GM20431 (cell line): Measurements from ENCODE around the gene NSUN4.
"Not testable (repeated sequence)": the region's sequence is repeated elsewhere in the genome, so short reads cannot be mapped to it uniquely, and the experiment has no call there.

ENCODE experiments used
- in situ Hi-C: fragments of 300-500 bp; cut with MseI, MboI; formaldehyde crosslinking; loops from one replicate; pipeline ENCODE4 v1.15.0; 2020; ENCODE audit warnings: low sequenced_read_pairs; ENCODE audit not compliant: unreplicated experiment

NSUN4 gene

GRCh38 chr1:46325285-46326076 is 15.1 kb upstream of the NSUN4 start:
- in situ Hi-C loops = not testable (repeated sequence)

DNA sequence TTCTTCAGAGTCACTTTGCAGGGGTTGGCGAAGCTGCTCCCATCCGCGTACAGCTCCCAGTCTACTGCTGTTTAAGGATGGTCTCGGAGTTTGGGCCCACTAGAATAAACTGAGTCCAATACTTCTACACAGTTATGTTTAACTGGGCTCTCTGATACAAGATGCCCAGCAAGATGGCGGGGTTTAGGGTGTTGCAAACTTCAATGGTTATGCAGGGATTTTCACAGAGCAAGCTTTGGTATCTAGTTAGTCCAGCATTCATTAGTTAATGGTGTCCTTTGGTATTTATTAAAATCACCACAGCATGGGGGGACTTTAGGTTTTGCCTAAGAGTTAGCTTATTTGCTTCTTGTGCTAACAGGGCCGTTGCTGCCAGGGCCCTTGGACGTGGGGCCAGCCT is 12.4 kb upstream of the NSUN4 start:
- in situ Hi-C loops = not testable (repeated sequence)

DNA sequence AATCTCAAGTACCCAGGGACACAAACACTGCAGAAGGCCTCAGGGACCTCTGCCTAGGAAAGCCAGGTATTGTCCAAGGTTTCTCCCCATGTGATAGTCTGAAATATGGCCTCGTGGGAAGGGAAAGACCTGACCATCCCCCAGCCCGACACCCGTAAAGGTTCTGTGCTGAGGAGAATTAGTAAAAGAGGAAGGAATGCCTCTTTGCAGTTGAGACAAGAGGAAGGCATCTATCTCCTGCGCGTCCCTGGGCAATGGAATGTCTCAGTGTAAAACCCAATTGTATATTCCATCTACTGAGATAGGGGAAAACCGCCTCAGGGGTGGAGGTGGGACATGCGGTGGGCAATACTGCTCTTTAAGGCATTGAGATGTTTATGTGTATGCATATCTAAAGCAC is 10.8 kb upstream of the NSUN4 start:
- in situ Hi-C loops = not testable (repeated sequence)

GRCh38 chr1:46330381-46330780 is 10.2 kb upstream of the NSUN4 start:
- in situ Hi-C loops = not testable (repeated sequence)

- in situ Hi-C loops = not testable (repeated sequence)
These were observed 8.6 kb upstream of the NSUN4 start for GRCh38 chr1:46331786-46332540.

DNA sequence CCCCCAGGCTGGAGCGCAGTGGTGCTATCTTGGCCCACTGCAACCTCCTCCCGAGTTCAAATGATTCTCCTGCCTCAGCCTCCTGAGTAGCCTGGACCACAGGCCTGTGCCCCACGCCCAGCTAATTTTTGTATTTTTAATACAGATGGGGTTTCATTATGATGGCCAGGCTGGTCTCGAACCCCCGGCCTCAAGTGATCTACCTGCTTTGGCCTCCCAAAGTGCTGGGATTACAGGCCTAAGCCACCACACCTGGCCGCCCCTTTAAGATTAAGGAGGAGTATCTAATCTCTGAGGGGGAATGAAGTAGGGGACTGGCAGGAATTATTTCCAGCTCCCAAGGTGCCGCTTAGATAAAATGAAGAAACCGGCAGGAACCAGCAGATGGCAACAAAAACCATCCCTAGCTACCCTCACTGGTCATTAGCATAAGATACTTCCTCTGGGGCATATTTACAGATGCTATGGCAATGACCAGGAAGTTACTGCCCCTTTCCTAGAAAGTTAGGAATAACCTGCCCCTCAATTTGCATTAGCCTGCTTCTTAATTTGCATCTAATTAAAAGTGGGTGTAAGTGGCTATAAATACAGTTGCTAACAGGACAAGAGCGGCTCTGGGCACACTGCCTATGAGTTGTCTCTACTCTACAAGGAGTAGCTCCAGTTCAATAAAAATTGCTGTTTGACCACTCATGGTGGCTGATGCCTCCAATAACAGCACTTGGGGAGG is 7.1 kb upstream of the NSUN4 start:
- in situ Hi-C loops = no loop called here

GRCh38 chr1:46334030-46334384 is 6.6 kb upstream of the NSUN4 start:
- in situ Hi-C loops = no loop called here

GRCh38 chr1:46335081-46335480 is 5.5 kb upstream of the NSUN4 start:
- in situ Hi-C loops = no loop called here

DNA sequence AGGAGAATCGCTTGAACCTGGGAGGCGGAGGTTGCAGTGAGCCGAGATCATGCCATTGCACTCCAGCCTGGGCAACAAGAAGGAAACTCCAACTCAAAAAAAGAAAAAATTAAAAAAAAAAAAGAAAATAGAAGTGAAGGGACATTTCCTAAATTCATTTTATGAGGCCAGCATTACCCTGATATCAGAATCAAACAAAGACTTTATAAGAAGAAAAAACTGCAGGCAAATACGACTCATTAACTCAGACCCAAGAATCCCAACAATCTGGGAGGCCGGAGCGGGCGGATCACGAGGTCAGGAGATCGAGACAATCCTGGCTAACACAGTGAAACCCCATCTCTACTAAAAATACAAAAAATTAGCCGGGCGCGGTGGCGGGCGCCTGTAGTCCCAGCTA is 3.2 kb upstream of the NSUN4 start:
- in situ Hi-C loops = not testable (repeated sequence)

DNA sequence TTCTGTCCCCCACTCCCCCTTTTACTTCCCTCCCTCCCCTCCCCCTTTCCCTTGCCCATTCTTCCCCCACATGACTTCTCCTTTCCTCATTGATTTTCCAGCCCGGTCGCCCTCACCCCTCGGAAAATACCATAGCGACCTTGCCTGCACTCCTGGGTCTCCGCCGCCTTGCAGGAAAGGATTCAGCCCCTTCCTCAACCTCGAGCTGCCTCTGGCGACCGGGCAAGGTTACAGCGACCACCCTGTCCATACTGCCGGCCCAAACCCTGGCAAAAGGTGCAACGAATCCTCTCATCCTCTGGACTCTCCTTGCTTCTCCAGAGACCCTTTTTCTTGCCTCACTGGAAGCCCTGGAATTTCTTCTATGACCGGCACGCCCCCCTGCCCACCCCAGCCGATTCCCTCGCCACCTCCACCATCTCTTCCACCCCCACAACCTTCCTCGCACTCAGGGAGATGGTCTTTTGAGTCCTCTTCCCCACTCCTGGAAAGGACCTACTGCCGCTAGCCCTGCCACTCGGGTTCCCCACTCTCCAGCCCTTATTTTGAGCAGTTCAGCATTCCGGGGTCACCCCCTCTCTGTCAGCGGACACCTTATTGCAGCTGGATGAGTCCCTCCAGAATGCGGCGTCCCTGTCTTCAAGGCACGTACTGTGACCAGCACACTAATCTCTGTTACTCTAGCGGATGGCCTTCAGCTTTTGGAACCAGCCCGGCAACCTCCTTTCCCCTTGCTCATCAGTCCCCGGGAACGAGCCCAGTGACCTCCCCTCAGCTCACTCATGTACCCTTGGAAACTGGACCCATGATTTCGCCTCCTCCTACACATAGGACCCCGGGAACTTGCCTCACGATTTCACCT is 846 bp downstream of the NSUN4 start:
- in situ Hi-C loops = no loop called here

GRCh38 chr1:46342084-46342656 is 1.6 kb downstream of the NSUN4 start:
- in situ Hi-C loops = no loop called here

DNA sequence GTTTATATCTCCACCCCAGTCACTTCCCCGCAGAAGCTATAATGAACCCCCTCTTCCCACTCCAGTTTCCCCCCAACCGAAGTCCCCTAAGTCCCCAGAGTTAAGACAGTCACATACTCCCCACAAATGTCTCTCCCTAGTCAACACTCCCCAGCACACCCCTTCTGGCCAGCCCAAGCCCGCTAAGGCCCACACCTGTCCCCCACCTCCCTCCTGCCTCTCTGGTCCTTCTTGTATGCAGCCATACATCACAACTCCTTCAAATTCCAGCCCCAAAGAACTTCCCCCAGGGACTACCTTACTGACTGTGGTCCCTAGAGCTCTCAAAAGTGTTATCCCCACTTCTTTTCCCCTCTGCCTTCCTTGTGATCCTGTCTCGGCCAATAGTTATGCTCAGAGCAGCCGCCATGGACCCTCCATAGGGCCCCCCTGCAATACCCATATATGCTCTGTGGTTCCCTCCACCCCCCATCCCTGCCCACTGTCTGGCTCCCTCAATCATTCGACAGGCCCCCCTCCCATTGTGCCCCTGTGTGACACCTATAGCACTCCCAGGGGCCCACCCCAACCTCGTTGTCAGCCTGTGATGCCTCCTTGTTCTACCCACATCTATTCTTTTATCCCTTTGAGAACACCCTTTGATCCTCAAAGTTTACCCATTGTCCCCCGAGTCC is 2.2 kb downstream of the NSUN4 start:
- in situ Hi-C loops = no loop called here

DNA sequence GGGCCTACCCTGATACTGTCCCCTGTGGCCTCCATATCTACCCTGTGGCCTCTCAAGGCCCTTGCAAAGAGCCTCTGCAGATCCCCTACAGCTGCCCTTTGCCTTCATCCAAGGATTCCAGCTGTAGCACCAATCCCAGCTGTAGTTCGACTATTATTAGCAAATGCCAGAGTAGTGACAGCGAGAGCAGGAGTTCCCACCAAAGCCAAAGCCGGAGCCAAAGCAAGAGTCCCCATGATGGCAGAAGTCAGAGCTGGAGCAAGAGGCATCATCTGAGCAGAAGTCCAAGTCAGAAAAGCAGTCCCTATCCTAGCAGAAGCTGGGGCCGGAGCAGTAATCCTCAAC is 2.7 kb downstream of the NSUN4 start:
- in situ Hi-C loops = no loop called here

DNA sequence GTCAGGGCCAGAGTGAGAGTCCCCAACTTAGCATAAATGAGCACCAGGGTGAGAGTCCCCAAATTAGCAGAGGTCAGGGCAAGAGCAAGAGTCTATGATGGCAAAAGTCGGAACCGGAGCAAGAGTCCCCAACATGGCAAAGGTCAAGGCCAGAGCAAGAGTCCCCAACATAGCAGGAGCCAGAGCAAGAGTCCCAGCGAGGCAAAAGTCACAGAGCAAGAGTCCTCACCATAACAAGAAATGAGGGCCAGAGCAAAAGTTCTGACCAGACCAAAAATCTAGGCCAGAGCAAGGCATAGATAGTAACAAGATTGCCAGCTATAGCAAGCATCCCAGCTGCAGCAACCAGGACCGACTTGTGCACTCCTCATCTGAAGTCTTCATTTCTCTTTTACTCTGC is 3.1 kb downstream of the NSUN4 start:
- in situ Hi-C loops = no loop called here

- in situ Hi-C loops = no loop called here
These were observed 3.9 kb downstream of the NSUN4 start for GRCh38 chr1:46344481-46344880.

GRCh38 chr1:46345281-46345680 is 4.7 kb downstream of the NSUN4 start:
- in situ Hi-C loops = no loop called here

- in situ Hi-C loops = no loop called here
These were observed 11.8 kb downstream of the NSUN4 start for GRCh38 chr1:46352363-46352762.

DNA sequence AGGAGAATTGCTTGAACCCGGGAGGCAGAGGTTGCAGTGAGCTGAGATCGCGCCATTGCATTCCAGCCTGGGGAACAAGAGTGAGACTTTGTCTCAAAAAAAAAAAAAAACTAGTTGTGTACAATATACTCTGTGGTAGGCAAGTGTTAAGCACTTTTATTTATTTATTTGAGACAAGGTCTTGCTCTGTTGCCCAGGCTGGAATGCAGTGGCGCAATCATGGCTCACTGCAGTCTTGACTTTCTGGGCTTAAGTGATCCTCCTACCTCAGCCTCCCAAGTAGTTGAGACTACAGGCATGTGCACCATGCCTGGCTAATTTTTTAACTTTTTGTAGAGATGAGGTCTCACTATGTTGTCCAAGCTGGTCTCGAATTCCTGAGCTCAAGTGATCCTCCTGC is 15.3 kb downstream of the NSUN4 start:
- in situ Hi-C loops = not testable (repeated sequence)

DNA sequence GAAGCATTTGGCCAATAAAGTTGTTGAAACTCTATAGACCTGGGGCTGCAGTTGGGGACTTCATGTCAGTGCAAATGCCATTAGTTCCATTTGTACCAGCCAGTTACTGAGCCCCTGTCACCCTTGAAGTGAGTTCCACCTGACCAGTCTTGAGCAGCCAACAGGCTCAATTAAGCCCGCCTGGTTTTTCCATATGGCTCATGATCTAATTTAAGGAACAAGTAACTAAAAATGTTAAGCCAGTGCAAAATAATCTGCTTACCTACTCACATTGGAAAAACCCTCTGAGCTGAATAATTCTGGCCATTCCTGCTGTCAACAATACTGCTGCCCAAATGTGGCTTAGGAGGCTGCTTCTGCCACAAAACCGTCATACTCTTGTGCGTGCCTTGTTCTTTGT is 21.6 kb downstream of the NSUN4 start:
- in situ Hi-C loops = no loop called here
